GM19351 (cell line): ENCODE results near the gene KCNJ16.

Experiments
- ATAC-seq: cut with Tn5 transposase; IDR thresholded peaks from one replicate; pipeline ENCODE4 v1.9.1; 2021; ENCODE audit warnings: mild to moderate bottlenecking, moderate library complexity; ENCODE audit not compliant: unreplicated experiment

Gene KCNJ16

DNA sequence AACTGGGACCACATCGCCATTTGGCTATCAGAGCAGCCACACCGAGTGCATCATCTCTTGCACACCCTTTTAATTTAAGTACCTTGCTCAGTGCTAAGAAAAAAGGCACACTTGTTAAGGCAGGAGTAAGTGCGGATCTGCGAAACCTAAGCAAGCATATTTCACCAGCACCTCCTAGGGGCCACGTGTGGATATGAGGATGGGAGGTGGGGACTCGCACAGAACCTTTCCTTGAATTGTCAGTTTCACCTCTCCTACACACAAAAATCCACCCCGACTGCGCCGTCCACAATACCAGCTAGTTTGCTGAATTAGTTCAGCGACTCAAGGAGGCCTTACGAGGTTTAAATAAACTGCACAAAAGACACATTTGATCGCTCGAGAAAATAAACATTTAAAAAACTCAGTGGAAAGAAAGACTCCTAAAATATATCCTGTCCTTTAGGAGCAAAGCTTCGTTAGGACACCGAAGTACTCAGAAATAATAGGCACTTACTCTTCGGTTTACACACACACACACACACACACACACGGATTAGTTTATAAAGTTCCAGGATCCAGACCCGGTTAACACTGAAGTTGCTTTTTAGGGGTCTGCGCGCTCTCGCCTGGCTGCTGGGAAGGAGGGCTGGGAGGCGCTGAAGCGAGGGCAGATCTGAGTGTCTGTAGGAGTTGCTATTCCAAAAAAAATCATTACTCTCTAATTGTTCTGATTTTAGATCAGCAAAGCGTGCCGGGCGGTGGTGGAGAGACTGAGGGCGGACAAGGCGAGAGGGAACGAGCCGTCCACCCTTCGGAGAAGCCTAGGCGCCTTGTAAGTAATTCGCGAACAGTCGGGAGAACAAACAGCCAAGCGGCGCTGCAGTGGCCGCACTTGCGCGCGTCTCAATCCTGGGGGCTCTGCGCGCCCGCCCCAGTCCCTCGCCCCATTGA lies 93.3 kb downstream of the KCNJ16 start:
- ATAC-seq: peak; percentile 28

DNA sequence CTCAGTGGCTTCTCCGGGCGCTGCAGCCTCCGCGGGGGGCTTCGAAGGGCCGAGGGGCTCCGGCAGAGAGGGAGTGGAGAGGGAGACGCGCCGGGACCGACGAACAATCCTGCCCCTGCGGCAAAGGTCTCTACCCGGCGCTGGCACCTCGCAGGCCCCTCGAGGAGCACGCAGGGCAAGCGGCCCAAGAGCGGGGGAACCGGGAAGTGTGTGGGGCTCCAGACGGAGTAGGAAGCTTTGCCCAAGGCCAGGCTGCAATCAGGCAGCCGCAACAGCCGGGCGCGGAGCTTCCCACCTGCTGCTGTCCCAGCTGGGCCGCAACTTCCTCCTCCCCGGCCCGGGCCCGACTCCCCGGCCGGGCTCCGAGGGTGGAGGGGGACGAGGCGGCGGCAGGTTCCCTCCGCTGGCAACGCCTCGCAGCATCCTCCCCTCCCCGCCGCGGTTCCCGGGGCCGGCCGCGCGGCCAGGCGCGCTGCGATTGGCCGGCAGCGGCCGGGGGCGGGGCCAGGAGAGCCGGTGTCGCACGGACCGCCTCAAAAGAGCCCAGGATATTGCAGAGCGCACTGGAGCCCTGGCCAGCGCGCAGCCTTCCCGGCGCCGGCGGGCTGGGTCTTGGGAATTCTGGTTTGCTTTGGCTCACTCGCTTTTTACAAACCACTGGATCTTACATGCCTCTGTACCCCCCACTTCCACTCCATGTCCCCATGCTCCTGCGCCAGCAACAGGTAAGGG lies 94.1 kb downstream of the KCNJ16 start, which contains the start of gene KCNJ2:
Gene KCNJ2 (plus strand): TSS at position 556 of the 732 bp plus-strand sequence. CDS start 5,508 bp downstream, outside the sequence.
- ATAC-seq: peak; percentile 97

DNA sequence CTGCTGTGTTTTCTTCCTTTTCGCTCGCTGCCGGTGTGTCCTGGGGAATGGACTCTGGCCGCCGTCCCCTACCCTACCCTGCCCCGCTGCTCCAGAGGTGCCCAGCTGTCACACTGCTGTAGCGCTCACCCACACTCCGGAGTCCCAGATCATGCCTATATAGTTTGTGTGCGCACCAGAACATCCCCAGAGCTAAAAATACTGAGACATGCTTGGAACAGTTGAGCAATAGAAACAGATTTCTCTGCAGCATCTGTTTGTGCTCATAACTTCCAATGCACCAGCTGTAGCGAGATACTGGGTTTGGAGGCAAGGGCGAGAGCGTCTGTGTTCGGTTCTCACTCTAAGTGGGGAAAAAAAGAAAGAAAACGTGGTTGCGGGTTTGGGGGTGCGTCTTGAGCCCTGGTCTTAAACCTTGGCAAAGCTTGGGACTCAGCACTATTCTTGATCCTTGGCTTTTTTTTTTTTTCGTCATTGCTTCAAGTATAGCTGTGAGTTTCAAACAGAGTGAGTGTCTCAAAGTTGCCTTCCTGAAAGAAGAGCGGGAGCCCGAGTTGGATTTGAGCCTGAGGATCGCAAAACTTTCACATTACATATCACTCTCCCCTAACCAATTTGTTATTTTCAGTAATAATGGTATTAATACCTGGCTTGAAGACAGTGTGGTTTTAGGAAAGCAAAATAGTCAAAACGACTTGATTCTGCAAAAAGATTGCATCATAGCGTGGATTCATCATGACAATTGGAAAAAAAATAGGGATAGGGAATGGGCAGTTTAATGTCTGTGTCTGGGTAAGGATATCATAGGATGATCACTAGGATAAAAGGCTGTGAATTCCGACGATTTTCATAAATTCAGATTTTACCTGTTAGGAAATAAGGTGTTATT lies 94.9 kb downstream of the KCNJ16 start:
- ATAC-seq: no peak

GRCh38 chr17:70171159-70171558 lies 96.1 kb downstream of the KCNJ16 start:
- ATAC-seq: no peak

DNA sequence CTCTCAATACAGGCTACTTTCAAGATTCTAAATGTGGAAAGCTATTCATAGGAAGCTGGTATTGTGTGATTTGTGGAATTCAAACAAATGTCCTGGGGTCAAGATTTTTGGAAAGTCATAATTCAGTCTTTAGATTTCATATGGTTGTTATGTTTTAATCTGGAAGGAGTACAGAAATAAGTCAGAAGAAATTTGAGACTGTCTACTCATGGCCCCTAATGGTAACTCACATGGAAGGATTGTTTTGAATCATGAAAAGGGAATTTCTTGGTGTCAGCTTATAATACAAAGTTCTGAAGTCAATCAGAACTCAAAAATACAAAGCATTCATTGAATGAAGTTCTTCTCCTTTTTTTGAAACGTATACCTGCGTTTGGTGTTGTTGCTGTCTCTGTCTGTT lies 97.4 kb downstream of the KCNJ16 start:
- no peak for ATAC-seq

GRCh38 chr17:70172923-70173322 lies 97.9 kb downstream of the KCNJ16 start:
- ATAC-seq: no peak

- no peak for ATAC-seq
Observed at GRCh38 chr17:70173681-70174080, 98.7 kb downstream of the KCNJ16 start.

DNA sequence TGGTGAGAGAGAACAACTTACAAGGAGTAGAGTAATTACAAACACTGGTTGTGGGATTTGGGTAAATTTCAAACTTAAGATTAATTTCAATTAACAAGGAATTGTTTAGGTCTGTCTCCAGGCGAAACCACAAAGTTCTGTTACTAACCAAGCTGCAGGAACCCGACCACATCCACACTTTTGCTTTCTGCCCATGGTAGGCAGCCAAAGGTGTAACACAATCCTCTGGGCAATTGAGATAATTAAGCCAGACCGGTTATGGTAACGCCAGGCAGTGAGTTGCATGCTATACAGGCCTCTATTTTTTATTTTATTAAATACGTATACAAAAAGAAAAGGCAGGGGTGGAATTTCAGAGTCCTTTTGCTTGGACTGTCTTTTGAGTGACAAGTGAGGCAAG lies 106.4 kb downstream of the KCNJ16 start:
- ATAC-seq: no peak

- ATAC-seq: no peak
Observed at GRCh38 chr17:70181866-70182265, 106.8 kb downstream of the KCNJ16 start.

GRCh38 chr17:70183508-70183907 lies 108.5 kb downstream of the KCNJ16 start:
- no peak for ATAC-seq

DNA sequence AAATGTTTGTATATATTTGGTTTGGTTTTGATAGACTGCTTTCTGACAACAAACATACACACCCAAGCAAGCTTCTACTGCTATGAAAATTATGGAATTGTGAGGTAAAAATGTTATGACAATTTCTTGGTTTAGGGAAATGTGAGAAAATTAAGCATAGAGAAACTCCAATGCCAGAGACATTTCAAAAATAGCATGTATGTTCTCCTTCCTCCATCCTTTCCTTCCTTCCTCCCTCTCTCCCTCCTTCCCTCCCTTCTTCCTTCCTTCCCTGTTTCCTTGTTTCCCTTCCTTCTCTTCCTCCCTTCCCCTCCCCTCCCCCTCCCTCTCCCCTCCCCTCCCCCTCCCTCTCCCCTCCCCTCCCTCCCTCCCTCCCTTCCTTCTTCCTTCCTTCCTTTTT lies 109.2 kb downstream of the KCNJ16 start:
- no peak for ATAC-seq

GRCh38 chr17:70184770-70185169 lies 109.7 kb downstream of the KCNJ16 start:
- ATAC-seq: no peak
